Body of pancreas (tissue), 4 donors: Measurements from ENCODE around the gene DAPK2.

Source experiments
- CTCF ChIP-seq, 7 experiments: fragments of 450-650 bp in 4 of 7; fragments of 200-600 bp in 3 of 7; sonication (generic) in 3 of 7; IDR thresholded peaks; one replicate each; pipeline ENCODE4 v1.5.1; 2016 to 2019; ENCODE audit warnings: antibody characterized with exemption in 7 of 7
- POLR2A ChIP-seq, 3 donors: fragments of 450-650 bp; IDR thresholded peaks; one replicate each; pipeline ENCODE4 v1.6.1; 2016; ENCODE audit warnings: antibody characterized with exemption in 3 of 3, mild to moderate bottlenecking in 2 of 3

- TF ChIP-seq CTCF (IDR thresholded peaks at IDR 0.05) (no peak), POLR2A (IDR thresholded peaks at IDR 0.05) (no peak)
These were observed 144.2 kb downstream of the DAPK2 start for GRCh38 chr15:63901912-63902670.
